NCI-H82 treated with DMSO at 0.1 percent for 48 hours (cell line): Measurements from ENCODE around the gene DUSP2.

Source experiments
- DNase-seq: peaks from one replicate; lab custom pipeline; 2025; ENCODE audit not compliant: unreplicated experiment; lab: John Stamatoyannopoulos, UW

Gene DUSP2

GRCh38 chr2:96103761-96104486 lies 41.3 kb downstream of the DUSP2 start:
- no peak for DNase-seq

GRCh38 chr2:96103187-96103601 lies 42.0 kb downstream of the DUSP2 start:
- DNase-seq = no peak

GRCh38 chr2:96102596-96103186 lies 42.5 kb downstream of the DUSP2 start:
- no peak for DNase-seq

DNA sequence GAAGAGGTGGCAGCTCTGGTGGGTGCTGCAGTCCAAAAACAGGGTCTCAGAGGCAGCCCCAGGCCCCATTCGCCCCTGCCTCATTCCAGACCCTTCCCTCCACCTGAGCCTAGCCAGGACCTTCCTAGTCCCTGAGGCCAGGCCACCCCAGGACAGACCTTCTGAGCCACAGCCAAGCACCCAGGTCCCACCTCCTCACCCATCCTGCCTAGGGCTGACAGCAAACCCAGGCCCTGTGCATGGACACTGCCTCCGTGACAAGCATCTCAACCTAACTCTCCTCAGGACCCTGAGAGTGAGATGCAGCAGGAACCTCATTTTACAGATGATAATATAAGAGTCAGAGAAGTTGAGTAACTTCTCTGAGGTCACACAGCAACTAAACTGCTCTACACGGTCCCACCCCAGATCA lies 44.3 kb downstream of the DUSP2 start:
- no peak for DNase-seq

- no peak for DNase-seq
Observed at GRCh38 chr2:96099861-96100798, 45.1 kb downstream of the DUSP2 start.

DNA sequence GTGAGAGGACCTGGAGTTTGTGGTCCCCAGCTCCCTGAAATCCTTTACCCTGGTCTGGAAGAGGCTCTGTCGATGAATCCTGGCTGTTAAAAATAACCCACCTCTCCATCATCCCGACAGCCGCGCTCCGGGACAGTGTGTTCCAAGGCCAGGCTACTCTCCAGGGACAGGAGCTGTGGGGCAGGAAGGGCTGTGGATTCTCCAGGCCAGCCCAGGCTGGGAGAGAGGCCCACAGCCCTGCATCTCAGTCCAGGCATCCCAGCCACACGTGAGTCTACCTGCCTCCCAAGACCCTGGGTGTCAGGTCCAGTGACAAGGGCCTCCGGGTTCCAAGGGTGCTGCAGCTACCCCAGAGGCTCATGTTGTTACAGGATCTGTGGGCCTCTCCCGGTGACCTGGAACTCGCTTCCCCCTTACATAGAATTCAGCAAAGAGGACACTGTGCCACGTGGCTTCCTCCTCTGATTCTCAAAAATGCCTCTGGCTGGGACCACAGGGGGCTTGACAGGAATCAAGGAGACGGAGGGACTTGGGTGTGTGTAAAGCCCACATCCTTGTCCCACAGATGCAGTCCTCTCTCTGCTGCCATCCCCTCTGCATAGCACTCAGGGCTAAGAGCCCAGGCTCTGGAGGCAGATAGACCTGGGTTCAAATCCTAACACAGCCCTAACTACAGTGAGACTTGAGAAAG lies 46.2 kb downstream of the DUSP2 start:
- no peak for DNase-seq

DNA sequence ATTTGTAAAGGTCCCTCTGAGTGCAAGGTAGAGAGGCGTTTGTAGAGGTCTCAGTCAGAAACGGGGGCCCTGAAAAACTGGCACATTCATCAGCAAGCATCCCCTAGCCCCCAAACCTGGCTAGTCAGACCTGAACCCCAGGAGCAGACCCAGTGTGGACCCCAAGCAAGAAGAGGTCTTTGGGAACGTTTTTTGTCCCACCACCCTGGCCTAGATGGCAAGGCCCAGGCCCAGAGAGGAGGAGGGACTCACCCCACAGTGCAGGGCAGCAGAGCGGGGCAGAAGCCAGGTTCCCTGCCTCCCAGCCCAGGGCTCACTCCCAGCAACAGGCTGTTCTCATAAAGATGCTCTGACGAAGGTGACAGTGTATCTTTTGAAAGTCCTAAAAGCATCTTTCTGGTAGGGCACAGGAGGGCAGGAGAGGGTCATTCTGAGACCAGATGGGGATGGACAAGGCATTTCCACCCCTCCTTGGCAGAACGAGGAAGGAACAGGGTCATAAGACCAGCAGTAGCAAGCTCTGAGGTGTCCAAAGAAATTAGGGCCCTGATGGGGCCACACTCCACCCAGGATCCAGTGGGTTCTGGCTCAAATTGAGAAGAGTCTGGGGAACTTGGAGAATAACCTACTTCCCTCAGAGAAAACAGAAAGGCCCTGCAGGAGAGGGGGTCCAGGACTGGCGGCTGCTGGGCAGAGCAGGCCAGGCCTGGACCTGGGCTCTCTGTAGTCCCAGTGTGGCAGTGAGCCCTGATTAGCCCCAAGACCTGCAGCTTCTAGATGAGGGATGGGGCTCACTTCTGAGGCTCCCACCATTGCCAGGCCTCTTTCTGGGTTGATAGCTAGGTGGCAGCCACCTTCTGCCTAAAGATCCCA lies 47.1 kb downstream of the DUSP2 start:
- DNase-seq = no peak

DNA sequence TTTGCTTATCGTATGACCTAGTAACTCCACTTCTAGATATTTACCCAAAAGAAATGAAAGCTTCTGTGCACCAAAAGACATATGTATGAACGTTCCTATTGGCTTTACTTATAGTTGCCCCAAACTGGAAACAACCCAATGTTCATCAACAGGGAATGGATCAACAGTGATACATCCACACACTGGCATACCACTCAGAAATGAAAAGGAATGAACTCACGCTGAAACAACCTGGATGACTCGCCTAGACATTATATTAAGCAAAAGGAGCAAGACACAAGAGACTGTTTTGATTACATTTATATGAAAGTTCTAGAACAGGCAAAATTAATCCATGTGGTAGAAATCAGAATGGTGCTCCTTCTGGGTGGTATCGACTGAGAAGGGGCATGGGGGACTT lies 47.8 kb downstream of the DUSP2 start:
- no peak for DNase-seq

GRCh38 chr2:96095116-96095636 lies 50.1 kb downstream of the DUSP2 start:
- no peak for DNase-seq

DNA sequence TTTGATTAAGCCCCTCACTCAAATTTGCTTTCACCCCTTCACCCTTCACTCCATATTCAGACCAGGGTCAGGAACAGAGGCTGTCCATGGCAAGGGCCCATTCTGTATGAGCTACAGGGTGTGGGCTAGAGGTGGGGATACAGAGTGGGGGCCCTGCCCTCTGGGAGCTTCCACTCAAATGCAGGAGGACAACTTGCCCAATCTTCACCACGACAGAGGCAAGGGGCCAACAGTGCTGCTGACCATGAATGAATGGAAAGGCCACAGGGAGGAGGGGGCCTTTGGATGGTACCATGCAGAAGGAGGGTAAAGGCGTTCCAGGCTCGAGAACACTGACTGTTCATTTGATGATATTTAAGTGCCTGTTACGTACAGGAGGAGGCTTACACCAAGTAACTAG lies 51.7 kb downstream of the DUSP2 start:
- DNase-seq = no peak
